H9 (cell line): ENCODE results near the gene KLHDC3. TPM values are rescaled to one million over a fixed set of nuclear protein-coding genes. Genes with fewer than 3 reads are reported as not detected.

Source experiments
- DNase-seq: peaks from one replicate; pipeline ENCODE4 v3.0.0-alpha.2; 2017
- H2AFZ ChIP-seq: one replicate; pipeline ENCODE4 v1.6.1; 2013; ENCODE audit warnings: mild to moderate bottlenecking, low read length, control low read depth, moderate library complexity
- H2AK5ac ChIP-seq: 2 replicates; pipeline ENCODE4 v1.6.1; 2013; ENCODE audit warnings: low read length, control low read depth, mixed read lengths; ENCODE audit not compliant: insufficient read length
- H2BK120ac ChIP-seq: one replicate; pipeline ENCODE4 v1.6.1; 2013; ENCODE audit warnings: low read depth, mild to moderate bottlenecking, low read length, control low read depth, inconsistent platforms; ENCODE audit not compliant: poor library complexity, severe bottlenecking
- H2BK12ac ChIP-seq: 2 replicates; pipeline ENCODE4 v1.6.1; 2013; ENCODE audit warnings: low read length, control low read depth, mixed read lengths, low read depth; ENCODE audit not compliant: insufficient read length
- H2BK15ac ChIP-seq: 2 replicates; pipeline ENCODE4 v1.6.1; 2013; ENCODE audit warnings: low read depth, low read length, control low read depth
- H2BK20ac ChIP-seq: one replicate; pipeline ENCODE4 v1.6.1; 2013; ENCODE audit warnings: low read depth, mild to moderate bottlenecking, low read length, control low read depth, inconsistent platforms; ENCODE audit not compliant: poor library complexity, severe bottlenecking
- H2BK5ac ChIP-seq: 2 replicates; pipeline ENCODE4 v1.6.1; 2013; ENCODE audit warnings: low read length, control low read depth, mixed read lengths; ENCODE audit not compliant: insufficient read length
- H3K14ac ChIP-seq: 2 replicates; pipeline ENCODE4 v1.6.1; 2013; ENCODE audit warnings: low read length, control low read depth; ENCODE audit not compliant: insufficient read depth
- H3K18ac ChIP-seq: 2 replicates; pipeline ENCODE4 v1.6.1; 2013; ENCODE audit warnings: low read depth, mild to moderate bottlenecking, mixed read lengths, low read length, control low read depth; ENCODE audit not compliant: insufficient read length
- H3K23ac ChIP-seq: 2 replicates; pipeline ENCODE4 v1.6.1; 2013; ENCODE audit warnings: low read length, control low read depth, mixed read lengths, low read depth; ENCODE audit not compliant: insufficient read length
- H3K23me2 ChIP-seq: 2 replicates; pipeline ENCODE4 v1.6.1; 2013; ENCODE audit warnings: low read depth, mild to moderate bottlenecking, mixed read lengths, low read length, control low read depth; ENCODE audit not compliant: insufficient read length, poor library complexity, severe bottlenecking
- H3K27ac ChIP-seq: 2 replicates; pipeline ENCODE4 v1.5.1; 2013; ENCODE audit warnings: low read length, control low read depth, mixed read lengths, low read depth; ENCODE audit not compliant: insufficient read length
- H3K27me3 ChIP-seq: 2 replicates; pipeline ENCODE4 v1.6.1; 2013; ENCODE audit warnings: low read length, control low read depth, inconsistent platforms; ENCODE audit not compliant: insufficient read depth
- H3K4ac ChIP-seq: 2 replicates; pipeline ENCODE4 v1.6.1; 2013; ENCODE audit warnings: low read depth, mild to moderate bottlenecking, control low read depth, inconsistent platforms, low read length, moderate library complexity
- H3K4me1 ChIP-seq: 2 replicates; pipeline ENCODE4 v1.6.1; 2013; ENCODE audit warnings: low read length, control low read depth, inconsistent platforms; ENCODE audit not compliant: insufficient read depth
- H3K4me2 ChIP-seq: 2 replicates; pipeline ENCODE4 v1.6.1; 2013; ENCODE audit warnings: low read length, control low read depth, mixed read lengths; ENCODE audit not compliant: insufficient read length, insufficient read depth
- H3K56ac ChIP-seq: 2 replicates; pipeline ENCODE4 v1.6.1; 2013; ENCODE audit warnings: low read depth, mild to moderate bottlenecking, mixed read lengths, low read length, control low read depth; ENCODE audit not compliant: insufficient read length
- H3K79me1 ChIP-seq: 2 replicates; pipeline ENCODE4 v1.6.1; 2013; ENCODE audit warnings: low read depth, mild to moderate bottlenecking, moderate library complexity, low read length, control low read depth, inconsistent platforms; ENCODE audit not compliant: insufficient read depth, poor library complexity, severe bottlenecking
- H3K79me2 ChIP-seq: 2 replicates; pipeline ENCODE4 v1.6.1; 2013; ENCODE audit warnings: low read length, control low read depth, inconsistent platforms; ENCODE audit not compliant: insufficient read depth
- H3K9ac ChIP-seq: 2 replicates; pipeline ENCODE4 v1.6.1; 2013; ENCODE audit warnings: low read length, control low read depth, mixed read lengths; ENCODE audit not compliant: insufficient read length; ENCODE audit errors: extremely low read depth
- H3K9me3 ChIP-seq: one replicate; pipeline ENCODE4 v1.6.1; 2013; ENCODE audit warnings: low read depth, low read length, inconsistent platforms; ENCODE audit not compliant: control insufficient read depth
- H3T11ph ChIP-seq: one replicate; pipeline ENCODE4 v1.6.1; 2013; ENCODE audit warnings: mild to moderate bottlenecking, low read length, control low read depth, inconsistent platforms
- H4K20me1 ChIP-seq: one replicate; pipeline ENCODE4 v1.6.1; 2013; ENCODE audit not compliant: control insufficient read depth, insufficient read length, insufficient read depth
- H4K5ac ChIP-seq: 2 replicates; pipeline ENCODE4 v1.6.1; 2013; ENCODE audit warnings: low read depth, mild to moderate bottlenecking, mixed read lengths, low read length, control low read depth; ENCODE audit not compliant: insufficient read length
- H4K8ac ChIP-seq: replicated peaks from 2 replicates; pipeline ENCODE4 v1.6.1; 2013; ENCODE audit warnings: low read length, control low read depth, mixed read lengths, low read depth; ENCODE audit not compliant: insufficient read length
- H4K91ac ChIP-seq: 2 replicates; pipeline ENCODE4 v1.6.1; 2013; ENCODE audit warnings: low read depth, mild to moderate bottlenecking, moderate library complexity, mixed read lengths, low read length, control low read depth; ENCODE audit not compliant: insufficient read length
- H3K27ac Mint-ChIP-seq, 3 experiments: 2 replicates in 2 of 3; 3 replicates in 1 of 3; pipeline ENCODE4 v1.8.0; 2020 to 2021; ENCODE audit warnings: mixed read lengths in 3 of 3, mild to moderate bottlenecking in 1 of 3, moderate library complexity in 1 of 3
- H3K27me3 Mint-ChIP-seq: 2 replicates; pipeline ENCODE4 v1.8.0; 2021; ENCODE audit warnings: low read depth, mild to moderate bottlenecking, moderate library complexity, mixed read lengths
- H3K36me3 Mint-ChIP-seq, 3 experiments: 2 replicates in 2 of 3; 3 replicates in 1 of 3; pipeline ENCODE4 v1.8.0; 2020 to 2021; ENCODE audit warnings: low read depth in 3 of 3, mixed read lengths in 3 of 3; ENCODE audit not compliant: insufficient read depth in 1 of 3
- H3K4me1 Mint-ChIP-seq, 2 experiments: 2 replicates each; pipeline ENCODE4 v1.8.0; 2020; ENCODE audit warnings: mixed read lengths in 2 of 2
- H3K4me3 Mint-ChIP-seq, 2 experiments: 2 replicates in 1 of 2; 3 replicates in 1 of 2; pipeline ENCODE4 v1.8.0; 2020 to 2021; ENCODE audit warnings: mild to moderate bottlenecking in 2 of 2, mixed read lengths in 2 of 2, moderate library complexity in 1 of 2
- H3K9me3 Mint-ChIP-seq, 2 experiments: 2 replicates in 1 of 2; 3 replicates in 1 of 2; pipeline ENCODE4 v1.8.0; 2020; ENCODE audit warnings: mild to moderate bottlenecking in 2 of 2, mixed read lengths in 2 of 2, moderate library complexity in 1 of 2
- CTCF ChIP-seq: fragments of 200-600 bp; sonication (generic); conservative IDR thresholded peaks from 3 replicates; pipeline ENCODE4 v1.8.0; 2021; ENCODE audit warnings: antibody characterized with exemption, mild to moderate bottlenecking
- WGBS: extraction: QIAGEN DNeasy Blood & Tissue Kit; methylation state at CpG from one replicate; pipeline ENCODE4 v1.1.7; 2013; ENCODE audit warnings: missing lambda C conversion rate, low lambda C conversion rate, mixed read lengths; ENCODE audit not compliant: insufficient read length; ENCODE audit errors: extremely low coverage; 5-methylcytosine and 5-hydroxymethylcytosine counted together
- total RNA-seq: library from RNA; stranded (reverse); gene quantifications from 2 replicates; pipeline ENCODE4 v1.2.1, GENCODE V29; 2021

Gene KLHDC3
- total RNA-seq, 1 experiment from 2014 or later: 146 TPM

DNA sequence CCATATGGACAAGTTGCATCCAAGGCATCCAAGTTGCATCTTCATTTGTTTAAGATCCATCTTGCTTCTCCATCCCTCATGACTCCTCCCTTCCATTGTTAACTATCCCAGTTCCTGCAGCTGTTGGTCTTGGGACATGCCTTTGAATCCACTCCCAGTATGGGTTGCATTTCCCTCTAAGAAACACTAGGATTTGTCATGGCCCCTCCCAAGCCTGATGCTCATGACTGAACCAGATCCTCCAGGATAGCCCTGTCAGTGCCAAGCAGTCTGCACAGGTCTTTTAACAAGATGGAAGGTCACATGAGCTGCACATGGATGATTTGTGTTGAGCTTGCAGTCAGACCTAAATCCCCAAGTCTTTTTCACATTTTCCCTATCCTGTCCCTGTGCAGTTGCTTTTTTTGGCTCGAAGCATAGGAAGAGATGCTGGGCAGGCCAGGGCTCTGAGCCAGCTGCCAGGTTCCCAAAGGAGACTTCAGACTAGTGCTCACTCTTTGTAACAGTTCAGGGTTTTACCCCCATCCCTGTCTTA is 25.5 kb upstream of the KLHDC3 start:
- peaks cover 20 to 27% of the 10 kb centered on the region in 2 experiments for H3K4me1 Mint-ChIP-seq
- peak overlapping the region in 1 of 3 experiments; percentile 14; a peak in 1 of 7 replicates for H3K27ac Mint-ChIP-seq
- Histone ChIP-seq H4K5ac (no peak overlapping the region), H3K9ac (no peak overlapping the region), H4K20me1 (no peaks in the 10 kb centered on the region), H3K14ac (no peak overlapping the region), H3K4ac (no peak overlapping the region), H3K27ac (no peak overlapping the region), H2BK20ac (no peak overlapping the region), H3K23ac (no peak overlapping the region), H2AFZ (no peak overlapping the region), H2BK12ac (no peak overlapping the region), H2BK120ac (no peak overlapping the region), H3K18ac (no peak overlapping the region), H3K4me2 (no peak overlapping the region), H3K4me1 (no peaks in the 10 kb centered on the region), H2BK15ac (no peak overlapping the region), H4K91ac (no peak overlapping the region), H2AK5ac (no peak overlapping the region), H3K23me2 (peaks cover 6% of the 10 kb centered on the region), H3K9me3 (no peaks in the 10 kb centered on the region), H3K79me1 (peaks cover 4% of the 10 kb centered on the region), H3K79me2 (no peaks in the 10 kb centered on the region; the same call in 1 of the 2 replicates), H2BK5ac (no peak overlapping the region), H3K27me3 (no peaks in the 10 kb centered on the region), H3T11ph (no peak overlapping the region), H4K8ac (no peak overlapping the region), H3K56ac (no peak overlapping the region)
- H3K9me3 Mint-ChIP-seq: no peaks in the 10 kb centered on the region
- H3K4me3 Mint-ChIP-seq: no peak overlapping the region
- H3K27me3 Mint-ChIP-seq: no peaks in the 10 kb centered on the region; the same call in 1 of the 2 replicates
- peaks cover 13 to 44% (median 29%) of the 10 kb centered on the region in 3 experiments for H3K36me3 Mint-ChIP-seq
- no CpG with 5 or more reads among the region's 1 CpG for WGBS
- no peak for DNase-seq
- no peak for TF ChIP-seq CTCF
